Stimulated activated CD8-positive, alpha-beta memory T cell treated with anti-CD3 and anti-CD28 coated beads, Interleukin-15, amount 100 ng/mL, for 4 hours (primary cell): ENCODE results near the gene SMG6.
"Not testable (repeated sequence)": the region's sequence is repeated elsewhere in the genome, so short reads cannot be mapped to it uniquely, and the experiment has no call there.

Experiments used
- DNase-seq, 2 donors: peaks; one replicate each; pipeline ENCODE4 v3.0.0-alpha.2; 2020; ENCODE audit warnings: low read depth in 2 of 2

The SMG6 gene

DNA sequence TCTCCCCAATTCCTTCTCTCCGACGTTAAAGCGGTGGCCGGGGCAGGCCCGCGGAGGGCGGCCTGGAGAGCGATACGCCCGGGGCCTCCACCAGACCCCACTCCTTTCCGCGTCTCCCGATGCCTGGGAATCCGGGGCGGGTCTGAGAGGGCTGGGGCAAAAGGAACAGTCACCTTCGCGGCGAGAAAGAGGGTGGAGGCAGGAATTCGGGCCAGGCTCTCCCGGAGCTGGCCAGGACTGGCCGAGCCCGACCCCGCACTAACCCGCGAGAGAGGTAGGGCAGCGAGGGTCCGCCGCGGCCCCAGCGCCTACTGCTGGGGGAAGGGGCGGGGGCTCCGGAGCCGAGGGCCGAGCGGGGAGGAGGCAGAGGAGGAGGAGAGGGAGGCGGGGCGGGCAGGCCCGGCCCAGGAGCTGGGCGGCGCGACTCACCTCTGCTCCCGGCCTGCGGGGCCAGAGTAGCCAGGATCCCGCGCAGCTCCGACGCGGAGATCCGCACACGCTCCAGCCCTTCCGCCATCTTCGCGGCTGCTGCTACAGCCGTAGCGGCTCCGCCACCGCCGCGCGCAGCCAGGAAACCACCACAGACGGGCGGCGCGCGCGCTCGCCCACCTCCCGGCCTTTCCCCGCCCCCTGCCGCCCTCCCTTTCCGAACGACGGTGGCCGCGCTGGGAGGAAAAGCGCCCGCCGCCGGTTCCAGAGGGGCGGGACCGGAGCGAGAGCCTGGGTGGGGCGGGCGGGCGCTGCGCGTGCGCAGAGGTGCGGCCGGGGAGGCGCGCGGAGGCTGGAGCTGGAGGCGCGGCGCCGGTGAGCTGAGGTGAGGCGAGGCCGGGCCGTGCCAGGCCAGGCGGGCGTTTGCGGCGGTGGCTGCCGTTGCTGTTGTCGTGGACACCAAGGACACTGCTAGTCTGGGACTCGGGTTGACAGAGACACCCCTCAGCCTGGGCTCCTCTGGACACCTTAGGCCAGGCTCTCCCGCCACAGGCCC is at the start of gene SMG6, which contains the start of gene SRR:
Gene SMG6 (minus strand): TSS at position 582 of the 985 bp plus-strand sequence. CDS start 65 bp downstream, at position 517.
Gene SRR (plus strand): TSS at position 747 of the 985 bp plus-strand sequence. CDS start 11,611 bp downstream, outside the sequence.
- DNase-seq, result peak; percentile 85 to 93

DNA sequence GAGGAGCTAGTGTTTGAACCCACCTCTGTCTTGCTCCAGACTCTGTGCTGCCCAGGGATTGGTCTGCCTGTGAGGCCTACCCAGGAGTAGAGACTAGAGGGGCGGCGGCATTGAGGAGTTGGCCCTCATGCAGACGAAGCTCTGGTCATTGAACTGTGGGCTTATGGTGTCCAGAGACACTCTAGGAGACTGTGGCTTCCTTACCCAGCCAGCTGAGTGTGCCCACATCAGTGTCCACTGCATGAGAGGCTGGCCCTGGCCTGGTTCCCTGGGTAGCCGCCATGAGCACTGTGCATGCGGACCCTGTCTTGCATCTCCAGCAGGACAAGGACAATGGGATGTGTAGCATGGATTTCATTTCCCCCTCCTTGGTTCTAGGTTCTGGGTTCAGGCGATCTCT is 47.7 kb upstream of the SMG6 start:
- DNase-seq, result no peak

DNA sequence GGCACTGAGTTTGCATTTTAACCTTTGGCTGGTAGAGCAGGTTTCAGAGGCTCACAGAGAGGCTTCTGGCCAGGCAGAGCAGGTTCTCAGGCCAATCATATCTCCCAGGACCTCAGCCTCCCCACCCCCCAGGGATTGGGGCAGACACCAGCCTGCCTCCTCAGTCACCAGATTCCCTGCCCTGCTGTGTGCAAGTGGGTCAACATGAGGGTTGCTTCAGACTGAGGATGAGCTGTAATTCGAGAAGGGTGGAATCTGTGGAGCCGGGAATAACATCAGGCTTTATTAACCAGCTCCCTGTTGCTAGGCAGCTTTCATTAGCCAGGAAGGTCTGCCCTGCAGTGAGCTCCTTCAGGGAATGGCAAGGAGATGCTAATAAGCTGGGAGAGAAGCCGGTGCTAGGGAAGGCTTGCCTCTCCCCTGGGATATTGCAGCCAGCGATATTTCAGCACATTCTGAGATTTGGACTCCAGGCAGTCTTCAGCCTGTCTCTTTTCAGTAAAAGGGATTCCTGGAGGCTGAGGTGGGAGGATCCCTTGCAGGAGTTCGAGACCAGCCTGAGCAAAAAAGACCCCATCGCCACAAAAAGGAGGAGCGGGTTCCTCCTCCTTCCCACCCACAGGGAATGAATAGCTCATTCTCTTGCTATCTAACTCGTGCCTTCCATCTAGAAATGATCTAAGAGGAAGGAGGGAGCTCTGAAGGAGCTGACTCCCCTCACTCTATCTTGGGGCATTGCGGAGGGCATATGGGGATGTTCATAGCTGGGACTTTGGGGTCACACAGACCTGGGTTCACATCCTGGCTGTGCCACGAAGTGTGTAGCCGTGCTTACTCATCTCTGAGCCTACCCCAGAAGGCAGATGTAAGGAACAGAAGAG is 44.5 kb upstream of the SMG6 start:
- no peak for DNase-seq

DNA sequence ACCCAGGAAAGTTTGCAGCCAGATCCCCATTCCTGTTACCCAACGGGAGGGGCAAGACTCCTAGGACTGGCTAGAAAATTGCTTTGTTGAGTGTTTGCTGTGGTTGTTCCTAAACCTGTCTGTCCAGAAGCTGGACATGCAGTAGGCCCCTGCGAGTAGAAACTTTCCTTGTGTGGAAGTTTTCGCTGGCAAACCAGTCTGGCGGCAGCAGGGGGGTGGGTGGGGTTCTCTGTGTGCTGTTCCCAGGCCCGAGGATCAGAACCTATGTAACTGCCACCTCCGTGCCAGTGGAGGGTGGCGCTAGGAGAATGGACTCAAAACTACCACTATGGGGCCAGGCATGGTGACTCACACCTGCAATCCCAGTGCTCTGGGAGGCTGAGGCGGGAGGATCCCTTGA is 42.9 kb upstream of the SMG6 start:
- DNase-seq, result no peak

DNA sequence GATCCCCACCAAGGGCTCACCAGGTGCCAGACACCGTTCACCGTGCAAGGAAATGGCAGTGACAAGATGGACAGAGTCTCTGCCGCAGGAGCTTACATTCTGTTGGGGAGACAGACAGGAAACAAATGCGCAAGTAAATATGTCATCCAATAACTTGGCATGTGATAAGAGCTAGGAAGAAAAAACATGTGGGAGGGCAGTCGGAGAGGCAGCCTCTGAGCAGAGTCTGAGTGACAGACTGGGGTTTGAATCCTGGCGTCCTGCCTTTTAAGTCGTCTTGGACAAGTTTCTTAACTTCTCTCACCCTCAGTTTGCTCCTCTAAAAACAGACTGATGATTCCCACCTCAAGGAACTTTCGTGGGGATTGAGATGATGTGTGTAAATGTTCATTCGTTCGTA is 40.9 kb upstream of the SMG6 start:
- DNase-seq, result no peak

DNA sequence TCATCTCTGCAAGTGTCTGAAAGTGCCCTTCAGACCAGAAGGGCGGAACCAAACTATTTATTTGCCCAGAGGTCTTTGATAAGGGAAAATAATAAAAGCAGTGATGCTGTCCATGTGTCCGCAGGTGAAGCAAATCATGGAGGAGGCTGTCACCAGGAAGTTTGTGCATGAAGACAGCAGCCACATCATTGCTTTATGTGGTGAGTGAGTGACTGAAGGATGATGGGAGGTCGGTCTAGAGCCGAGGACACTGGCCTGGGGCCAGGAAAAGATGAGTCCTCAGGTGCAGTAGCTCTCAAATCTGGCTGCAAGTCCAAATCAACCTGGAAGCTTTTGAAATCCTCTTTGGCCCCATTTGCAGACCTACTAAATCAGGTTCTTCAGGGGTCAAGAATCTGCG is 39.8 kb upstream of the SMG6 start:
- DNase-seq, result peak in 1 of 2 donors; percentile 18

DNA sequence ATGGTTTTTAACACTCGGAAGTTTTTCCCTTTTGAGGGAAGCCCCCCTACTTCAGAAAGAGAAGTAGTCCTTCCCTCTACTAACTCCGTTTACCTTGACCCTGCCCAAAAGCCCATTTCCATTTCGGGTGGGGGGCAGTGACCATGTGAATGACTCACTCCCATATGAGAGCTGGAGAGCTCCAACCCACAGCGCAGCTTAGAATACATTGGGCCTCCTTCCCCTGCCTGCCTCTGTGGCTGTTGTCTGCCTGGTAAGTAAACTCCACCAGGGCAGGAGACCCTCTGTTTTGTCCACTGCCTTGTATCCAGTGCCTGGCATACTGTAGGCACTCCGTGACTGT is 34.7 kb upstream of the SMG6 start:
- DNase-seq, result no peak

DNA sequence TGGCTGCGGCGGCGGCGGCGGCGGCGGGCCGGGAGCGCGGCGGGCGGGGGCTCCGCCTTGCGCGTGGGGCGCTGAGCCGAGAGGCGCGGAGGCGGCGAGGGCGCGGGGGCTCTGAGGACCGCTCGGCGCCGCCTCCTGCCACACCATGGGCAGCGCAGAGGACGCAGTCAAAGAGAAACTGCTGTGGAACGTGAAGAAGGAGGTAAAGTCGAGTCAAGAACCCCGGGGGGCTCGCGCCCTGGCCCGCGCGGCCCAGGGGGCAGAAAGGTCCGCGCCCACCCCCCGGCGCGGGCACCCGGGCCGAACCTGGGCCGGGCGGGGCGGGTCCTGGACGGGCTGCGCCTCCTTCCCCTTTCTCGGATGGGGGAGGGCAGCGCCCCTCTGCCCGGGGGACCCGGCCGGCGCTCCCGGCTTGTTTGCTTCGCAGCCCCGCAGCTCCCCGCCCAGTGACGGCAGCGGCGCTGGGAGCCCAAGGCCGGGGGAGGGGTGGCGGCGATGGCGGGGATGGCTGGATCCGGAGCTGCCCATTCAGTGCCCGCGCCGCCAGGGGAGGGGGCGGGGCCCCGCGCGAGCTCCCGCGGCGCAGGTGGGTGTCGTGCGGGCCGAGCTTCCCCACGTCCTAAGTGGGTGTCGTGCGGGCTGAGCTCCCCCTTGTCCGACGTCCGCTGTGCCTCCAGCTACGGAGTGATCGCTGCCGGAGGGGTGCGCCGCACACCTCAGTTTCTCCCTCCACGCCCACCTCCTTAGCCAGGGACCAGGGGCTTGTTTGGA is 34.1 kb upstream of the SMG6 start:
- peak in 1 of 2 donors; percentile 23 for DNase-seq

DNA sequence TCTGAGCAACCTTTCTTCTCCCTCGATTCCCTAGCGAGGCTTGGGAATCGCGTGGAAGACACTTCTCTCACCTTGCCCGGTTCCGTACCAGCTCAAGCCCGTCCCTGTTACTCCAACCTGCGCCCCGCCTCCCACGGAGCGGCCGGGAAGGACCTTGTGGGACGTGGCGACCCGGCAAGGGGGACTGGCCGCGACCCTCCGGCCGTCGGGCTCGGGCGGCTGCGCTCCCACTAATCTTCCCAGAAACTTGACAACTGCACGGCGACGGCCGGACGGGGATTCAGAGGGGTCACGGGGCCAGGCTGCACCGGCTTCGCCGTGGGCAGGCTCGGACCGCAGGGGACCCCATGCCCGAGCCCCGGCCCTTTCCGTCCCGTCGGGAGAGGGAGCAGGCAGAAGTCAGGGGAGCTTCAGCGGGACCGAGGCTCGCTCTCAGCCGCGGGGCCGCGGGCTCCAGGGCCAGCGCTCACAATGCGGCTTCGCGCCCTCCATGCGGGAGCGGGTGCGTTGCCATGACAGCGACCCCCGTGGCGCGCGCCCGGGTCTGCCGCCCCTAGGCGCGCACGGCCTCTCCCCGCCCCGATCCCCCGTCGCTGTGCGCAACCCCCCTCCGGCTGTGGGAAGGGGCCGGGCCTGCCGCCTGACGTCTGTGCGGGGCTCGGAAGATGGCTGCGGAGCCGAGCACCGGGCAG is 33.4 kb upstream of the SMG6 start, which contains the start of gene SGSM2:
Gene SGSM2 (plus strand): TSS at position 650 of the 692 bp plus-strand sequence. CDS start 188 bp downstream, outside the sequence.
- peak; percentile 42 to 50 for DNase-seq

DNA sequence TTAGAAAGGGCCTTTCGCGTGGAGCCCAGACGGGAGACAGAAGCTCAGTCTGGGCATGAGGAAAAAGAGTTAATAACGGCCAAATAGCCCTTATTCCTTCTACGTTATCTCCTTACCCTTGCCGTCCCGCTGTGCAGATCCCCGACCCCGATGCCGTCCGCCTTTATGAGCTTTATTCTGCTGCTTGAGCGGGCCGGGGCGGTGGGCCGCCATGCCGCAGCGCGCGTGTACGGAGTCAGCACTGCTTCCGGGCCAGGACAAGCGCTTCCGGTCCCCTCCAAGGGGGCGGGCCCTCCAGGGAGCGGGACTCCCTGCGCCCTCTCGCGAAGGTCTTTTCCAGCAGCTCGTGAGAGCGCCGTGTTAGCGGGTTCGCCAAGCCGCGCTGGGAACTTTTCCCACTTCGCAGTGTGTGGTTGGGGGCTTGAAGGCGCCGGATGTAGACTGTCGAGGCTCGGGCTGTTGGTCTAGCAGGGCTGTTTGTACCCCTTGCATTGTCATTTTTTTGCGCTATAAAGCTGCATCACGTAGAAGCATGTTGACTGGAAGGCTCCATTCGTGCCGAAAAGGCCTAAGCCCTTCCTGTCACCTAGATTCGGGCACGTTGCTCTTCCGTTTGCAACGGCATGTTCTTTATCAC is 32.7 kb upstream of the SMG6 start, which contains the start of gene TSR1:
Gene TSR1 (minus strand): TSS at position 243 of the 637 bp plus-strand sequence. CDS start 30 bp downstream, at position 213.
- peak; percentile 78 to 82 for DNase-seq

DNA sequence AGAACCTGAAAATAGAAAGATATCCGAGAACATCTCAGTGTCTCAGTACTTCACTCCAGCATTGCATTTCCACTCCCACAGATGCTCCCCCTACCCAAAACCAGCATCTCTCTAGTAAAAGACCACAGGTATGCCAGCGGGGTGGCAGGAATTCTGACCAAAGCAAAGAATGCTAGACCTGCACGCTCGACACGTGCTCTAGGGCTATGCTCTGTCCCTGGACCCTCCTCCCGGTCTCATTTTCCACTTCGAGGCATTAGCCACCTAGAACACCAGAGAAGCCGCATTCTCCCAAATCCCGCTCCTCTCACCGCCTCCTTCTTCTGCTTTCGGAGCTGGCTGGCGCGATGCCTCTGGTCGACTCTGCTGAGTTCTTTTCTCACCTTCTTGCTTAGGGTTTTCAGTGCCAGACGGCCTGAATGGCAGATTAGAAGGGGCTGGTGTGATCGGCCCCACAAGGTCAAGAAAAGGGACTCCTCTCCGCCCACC is 32.2 kb upstream of the SMG6 start:
- DNase-seq, result no peak

DNA sequence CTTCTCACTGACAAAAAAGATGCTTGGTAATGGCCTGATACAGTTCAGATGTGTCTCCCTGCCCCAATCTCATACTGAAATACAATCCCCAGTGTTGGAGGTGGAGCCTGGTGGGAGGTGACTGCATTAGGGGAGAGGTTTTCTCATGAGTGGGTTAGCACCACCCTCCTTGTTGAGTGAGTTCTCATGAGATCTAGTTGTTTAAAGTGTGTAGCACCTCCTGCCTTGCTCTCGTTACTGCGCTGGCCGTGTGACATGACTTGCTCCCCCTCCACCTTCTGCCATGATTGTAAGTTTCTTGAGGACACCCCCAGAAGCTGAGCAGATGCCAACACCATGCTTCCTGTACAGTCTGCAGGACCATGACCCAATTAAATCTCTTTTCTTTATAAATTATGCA is 27.7 kb upstream of the SMG6 start:
- no peak for DNase-seq

DNA sequence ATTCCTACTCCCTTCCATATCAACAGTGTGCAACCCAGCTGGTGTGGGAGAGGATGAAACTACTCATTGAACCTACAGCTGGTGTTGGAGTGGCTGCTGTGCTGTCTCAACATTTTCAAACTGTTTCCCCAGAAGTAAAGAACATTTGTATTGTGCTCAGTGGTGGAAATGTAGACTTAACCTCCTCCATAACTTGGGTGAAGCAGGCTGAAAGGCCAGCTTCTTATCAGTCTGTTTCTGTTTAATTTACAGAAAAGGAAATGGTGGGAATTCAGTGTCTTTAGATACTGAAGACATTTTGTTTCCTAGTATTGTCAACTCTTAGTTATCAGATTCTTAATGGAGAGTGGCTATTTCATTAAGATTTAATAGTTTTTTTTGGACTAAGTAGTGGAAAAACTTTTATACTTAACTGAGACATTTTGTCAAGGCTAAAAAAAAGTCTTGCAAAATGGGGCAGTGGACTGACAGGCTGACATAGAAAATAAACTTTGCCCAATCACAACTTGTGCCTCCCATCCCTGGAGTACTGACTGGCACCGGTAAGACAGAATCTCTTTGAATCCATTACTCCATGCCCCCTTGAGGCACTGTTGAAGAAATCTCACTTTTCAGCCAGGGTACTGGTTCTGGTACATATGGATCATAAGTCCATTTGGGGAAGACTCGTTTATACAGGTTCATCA is 20.2 kb upstream of the SMG6 start:
- DNase-seq, result no peak

DNA sequence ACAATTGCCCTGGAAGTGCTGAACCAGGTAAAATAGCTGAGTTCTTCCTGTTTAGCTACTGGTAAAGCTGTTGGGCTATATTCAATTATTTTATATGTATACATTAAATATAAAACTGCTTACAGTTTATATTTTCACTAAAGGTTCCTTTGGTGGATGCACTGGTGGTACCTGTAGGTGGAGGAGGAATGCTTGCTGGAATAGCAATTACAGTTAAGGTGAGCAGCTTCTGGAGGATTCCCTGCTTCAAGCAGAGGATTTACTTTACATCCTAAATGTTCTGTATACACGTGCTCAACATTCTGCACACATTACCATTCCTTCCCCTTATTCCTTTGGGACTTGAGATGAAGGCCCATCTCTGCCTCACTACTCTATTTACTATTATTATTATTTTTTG is 17.8 kb upstream of the SMG6 start:
- DNase-seq, result no peak

DNA sequence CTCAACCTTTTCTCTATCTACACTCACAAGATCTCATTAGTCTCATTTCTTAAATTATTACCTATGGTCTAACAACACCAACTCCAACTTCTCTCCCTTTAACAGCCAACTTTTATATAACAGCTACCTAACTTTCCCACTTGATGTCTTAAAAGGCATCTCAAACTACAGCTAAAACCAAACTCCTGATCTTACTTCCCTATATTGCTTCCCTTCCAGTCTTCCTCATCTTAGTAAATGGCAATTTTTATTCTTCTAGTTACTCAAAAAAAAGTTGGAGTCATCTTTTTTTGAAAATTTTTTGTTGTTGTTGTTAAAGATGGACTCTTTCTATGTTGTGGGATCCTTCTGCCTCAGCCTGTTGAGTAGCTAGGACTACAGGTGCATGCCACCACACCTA is 15.5 kb upstream of the SMG6 start:
- DNase-seq, result no peak

DNA sequence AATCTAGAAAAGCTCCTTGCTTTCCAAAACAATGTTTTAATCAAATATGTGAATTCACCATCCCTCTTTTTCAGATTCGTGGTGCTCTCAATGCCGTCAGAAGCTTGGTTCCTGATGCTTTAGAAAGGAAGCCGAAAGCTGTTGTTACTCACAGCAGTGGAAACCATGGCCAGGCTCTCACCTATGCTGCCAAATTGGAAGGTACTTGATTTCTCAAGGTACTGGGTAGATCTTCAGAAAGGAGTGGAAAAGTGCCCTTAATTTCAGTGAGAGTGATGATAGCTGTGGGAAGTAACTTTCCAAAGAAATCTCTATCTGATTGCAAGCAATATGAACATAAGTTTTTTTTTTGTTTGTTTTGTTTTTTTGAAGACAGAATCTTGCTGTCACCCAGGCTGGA is 14.2 kb upstream of the SMG6 start:
- DNase-seq, result no peak

DNA sequence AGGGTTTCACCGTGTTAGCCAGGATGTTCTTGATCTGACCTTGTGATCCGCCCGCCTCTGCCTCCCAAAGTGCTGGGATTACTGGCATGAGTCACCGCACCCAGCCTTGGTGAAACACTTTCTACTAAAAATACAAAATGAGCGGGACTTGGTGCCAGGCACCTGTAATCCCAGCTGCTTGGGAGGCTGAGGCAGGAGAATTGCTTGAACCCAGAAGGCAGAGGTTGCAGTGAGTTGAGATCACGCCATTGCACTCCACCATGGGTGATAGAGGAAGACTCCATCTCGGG is 13.3 kb upstream of the SMG6 start:
- not testable (repeated sequence) for DNase-seq

DNA sequence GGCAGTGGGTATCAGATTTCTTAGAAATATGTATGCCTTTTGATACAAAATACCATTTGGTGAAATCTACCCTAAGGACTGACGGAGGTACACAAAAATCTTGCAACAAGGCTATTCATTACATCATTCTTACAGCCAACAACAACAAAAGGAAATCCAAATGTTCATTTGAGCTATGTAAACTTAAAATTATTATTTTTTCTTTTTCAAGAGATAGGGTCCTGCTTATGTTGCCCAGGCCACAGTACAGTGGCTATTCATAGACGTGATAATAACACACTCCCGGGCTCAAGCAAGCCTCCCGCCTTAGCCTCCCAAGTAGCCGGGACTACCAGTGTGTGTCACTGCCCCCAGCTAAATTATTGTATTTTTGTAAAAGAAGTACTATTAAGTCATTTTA is 9.2 kb upstream of the SMG6 start:
- DNase-seq, result no peak

DNA sequence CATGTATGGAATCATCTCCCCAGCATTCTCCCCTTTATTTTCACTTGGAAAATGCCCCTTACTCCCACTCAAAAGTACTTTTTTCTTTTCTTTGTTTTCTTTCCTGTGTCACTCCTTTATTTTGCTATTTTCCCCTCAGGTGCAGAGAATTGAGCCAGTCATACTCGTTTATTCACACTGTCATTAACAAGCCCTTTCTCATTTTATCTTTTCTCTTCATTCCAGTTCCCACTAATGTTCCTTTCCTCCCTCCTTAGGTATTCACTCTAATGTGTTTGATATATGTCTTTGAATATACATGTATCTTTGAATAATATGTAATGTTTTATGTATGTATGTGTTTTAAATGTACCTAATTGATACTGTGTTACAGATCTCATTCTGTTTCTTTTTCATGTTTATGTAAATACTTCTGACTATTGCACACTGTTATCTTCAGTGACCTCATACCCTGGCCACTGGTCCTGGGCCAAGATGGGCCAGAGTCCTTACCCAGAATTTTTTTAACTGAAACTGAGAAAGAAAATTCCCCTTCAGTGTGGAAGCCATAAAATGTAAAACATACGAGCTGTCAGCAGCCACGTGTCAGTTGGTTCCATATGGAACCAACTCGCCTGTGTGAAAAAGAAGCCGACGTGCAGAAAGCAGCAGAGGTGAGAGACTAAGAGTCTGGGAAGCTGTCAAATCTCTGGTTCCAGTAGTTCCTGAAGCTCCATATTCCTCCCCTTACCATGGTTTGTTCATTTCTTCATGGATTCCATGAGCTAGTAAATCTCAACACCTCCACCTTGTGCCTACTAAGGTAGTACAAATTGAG is 6.0 kb upstream of the SMG6 start:
- no peak for DNase-seq
